ENCODE data around the gene CD44.

Gene CD44

GRCh38 chr11:35112056-35112845, 26.7 kb upstream of the CD44 start:
- DNase-seq (ENCODE audit: low read depth) = no peak

GRCh38 chr11:35112846-35113105, 26.2 kb upstream of the CD44 start:
- no peak for DNase-seq (ENCODE audit: low read depth)

DNA sequence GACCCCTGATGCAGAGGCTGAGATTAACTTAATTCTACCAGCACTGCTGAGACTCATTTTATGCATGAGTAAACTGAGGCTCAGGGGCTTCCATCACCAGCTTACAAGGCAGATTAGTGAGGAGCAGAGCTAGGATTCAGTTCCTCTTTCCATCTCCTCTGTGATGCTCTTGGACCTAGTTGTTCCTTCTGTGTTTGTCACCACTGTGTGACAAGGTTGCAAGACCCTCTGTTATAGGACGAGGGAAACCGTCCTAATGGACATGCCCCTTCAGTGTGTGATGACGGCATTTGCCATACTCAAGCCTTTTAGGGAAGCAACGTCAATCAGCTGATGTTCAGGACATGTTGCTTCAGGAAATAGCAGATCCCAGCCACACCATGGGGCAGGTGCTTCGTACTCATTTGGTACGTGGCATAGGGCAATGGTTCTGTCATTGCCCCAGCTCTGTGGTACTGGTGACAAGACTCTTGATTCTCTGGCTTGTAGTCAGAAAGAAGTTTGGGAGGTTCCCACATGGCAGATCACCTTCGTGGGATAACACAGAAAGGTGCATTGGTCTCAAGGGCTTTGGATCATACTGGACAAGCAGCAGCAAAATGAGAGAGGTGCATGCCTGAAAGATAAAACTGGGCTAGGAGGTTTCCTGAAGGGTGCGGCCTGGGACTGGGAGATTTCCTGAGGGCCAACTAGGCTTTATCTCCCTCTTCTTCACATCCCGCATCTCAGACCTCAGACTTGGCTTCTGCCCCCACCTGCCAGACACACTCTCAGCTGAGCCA, 23.9 kb upstream of the CD44 start:
- DNase-seq (ENCODE audit: low read depth) = no peak

DNA sequence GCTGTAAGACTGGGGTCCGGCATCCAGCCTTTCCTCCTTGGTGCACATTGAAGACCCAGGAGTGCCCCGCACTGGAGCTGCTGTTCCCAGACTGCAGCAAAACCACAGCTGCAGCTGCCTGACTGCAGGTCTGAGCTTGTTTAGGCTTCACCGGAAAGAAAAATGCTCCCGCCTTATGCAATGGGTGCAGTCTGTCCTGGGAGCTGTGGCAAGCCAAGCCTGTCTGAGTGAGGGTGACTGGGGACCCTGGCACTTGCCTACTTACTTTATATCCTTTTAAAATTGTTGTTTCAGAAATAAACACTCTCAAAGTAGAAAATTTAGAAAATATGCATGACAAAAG, 23.3 kb upstream of the CD44 start:
- DNase-seq (ENCODE audit: low read depth) = no peak

GRCh38 chr11:35116245-35116644, 22.7 kb upstream of the CD44 start:
- DNase-seq (ENCODE audit: low read depth) = no peak

GRCh38 chr11:35116762-35117640, 22.0 kb upstream of the CD44 start:
- DNase-seq (ENCODE audit: low read depth) = no peak

DNA sequence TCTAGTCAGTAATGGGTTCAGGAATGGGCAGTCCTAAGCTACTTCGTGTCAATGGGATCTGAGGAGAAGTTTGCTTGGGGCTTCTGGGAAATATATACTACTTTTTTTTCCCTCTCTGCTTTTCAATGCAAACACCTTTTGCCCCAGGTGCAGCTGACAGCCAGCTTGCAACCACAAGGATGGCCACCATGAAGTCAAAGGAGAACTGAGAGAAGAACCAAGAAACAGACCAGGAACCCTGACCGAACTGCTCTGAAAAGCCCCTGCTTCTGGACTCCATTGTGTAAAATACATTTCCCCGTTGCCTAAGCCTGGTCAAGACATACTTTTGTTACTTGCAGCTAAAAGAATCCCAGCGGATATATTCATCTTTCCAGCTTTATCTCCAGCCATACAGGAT, 20.1 kb upstream of the CD44 start:
- DNase-seq (ENCODE audit: low read depth) = no peak

GRCh38 chr11:35121326-35121865, 17.6 kb upstream of the CD44 start:
- DNase-seq (ENCODE audit: low read depth) = no peak

DNA sequence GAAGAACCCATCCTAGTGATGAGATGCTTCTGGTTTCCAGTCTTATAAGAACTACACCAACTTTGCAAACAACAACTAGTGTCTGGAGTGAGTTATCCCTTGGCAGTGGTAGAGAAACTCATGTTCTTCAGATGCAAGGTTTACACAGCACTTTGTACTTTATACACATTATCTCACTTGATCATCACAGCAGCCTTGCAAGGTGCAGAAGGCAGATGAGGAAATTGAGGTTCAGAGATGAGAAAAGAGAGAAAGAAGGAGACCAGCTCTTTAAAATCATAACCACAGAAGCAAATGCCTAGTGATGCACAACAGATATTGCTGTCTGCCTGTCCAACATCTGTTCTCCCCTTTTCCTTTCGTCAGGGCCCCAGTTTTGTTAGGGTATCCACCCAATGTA, 16.7 kb upstream of the CD44 start:
- DNase-seq (ENCODE audit: low read depth) = no peak

DNA sequence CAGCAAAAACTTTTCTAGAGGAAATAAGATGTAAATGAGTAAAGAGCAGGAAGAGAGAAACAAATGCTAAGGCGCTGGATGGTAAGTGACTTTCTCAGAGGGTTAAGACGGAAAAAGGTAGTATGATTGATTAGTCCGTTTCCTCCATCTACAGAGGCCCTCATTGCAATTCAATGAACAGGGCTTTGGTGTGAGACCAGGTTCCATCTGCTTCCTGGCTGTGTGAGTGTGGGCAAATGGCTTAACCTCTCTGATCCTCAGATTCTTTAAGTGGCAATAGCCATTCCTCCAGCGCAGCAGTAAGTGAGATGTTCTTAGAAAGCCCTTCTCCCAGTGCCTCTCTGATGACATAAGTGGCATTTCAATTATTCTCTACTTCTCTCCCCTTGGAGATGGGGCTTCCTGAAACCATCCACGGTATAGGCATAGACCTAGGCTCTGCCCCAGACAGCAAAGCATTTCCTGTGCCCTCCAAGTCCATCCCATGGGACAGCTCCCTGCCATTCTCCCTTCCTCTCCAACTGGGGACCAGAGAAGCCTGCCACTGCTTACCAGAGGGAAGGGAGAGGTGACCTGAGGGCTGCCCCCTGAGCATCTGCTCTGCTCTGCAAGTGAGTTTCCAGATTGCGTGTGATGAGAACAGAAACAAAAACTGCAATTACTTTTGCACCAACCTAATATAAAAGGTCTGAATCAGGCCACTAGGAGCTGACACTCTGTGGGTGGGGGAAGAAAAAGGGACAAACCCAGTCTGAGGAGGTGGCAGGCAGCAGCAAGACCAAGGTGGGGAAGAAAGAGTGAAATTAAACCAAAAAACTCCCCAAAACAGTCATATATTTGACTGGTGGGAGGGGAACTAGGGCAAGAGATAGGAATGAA, 12.7 kb upstream of the CD44 start:
- no peak for DNase-seq (ENCODE audit: low read depth)

- DNase-seq (ENCODE audit: low read depth) = no peak
Measured at GRCh38 chr11:35126879-35127581, 11.9 kb upstream of the CD44 start.

- DNase-seq (ENCODE audit: low read depth) = no peak
Measured at GRCh38 chr11:35127619-35128018, 11.4 kb upstream of the CD44 start.

GRCh38 chr11:35131094-35131493, 7.9 kb upstream of the CD44 start:
- no peak for DNase-seq (ENCODE audit: low read depth)

DNA sequence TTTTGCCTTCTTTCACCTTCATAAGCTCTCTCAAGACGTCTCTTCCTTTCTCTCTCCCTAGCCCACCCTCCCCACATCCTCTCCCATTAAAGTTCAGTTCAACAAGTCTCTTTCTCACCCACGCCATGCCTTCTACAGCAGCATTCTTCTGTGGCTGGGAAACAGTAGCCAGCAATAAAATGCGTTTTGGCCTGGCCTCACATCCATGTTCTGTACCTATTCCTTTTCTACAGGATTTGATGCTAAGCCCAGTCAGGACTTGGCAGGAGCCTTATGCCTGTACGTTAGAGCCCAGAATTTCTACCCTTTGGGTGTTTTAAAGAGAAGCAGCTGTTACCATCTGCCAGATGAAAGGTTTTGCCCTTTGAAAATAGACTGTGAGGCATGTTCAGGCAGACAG, 7.1 kb upstream of the CD44 start:
- no peak for DNase-seq (ENCODE audit: low read depth)

GRCh38 chr11:35133656-35134055, 5.3 kb upstream of the CD44 start:
- DNase-seq (ENCODE audit: low read depth) = no peak

- no peak for DNase-seq (ENCODE audit: low read depth)
Measured at GRCh38 chr11:35134403-35135148, 4.4 kb upstream of the CD44 start.

- DNase-seq (ENCODE audit: low read depth) = no peak
Measured at GRCh38 chr11:35135222-35135621, 3.7 kb upstream of the CD44 start.

GRCh38 chr11:35136311-35136710, 2.7 kb upstream of the CD44 start:
- DNase-seq (ENCODE audit: low read depth) = no peak

GRCh38 chr11:35138058-35138457, 913 bp upstream of the CD44 start:
- no peak for DNase-seq (ENCODE audit: low read depth)

GRCh38 chr11:35138606-35138942, 397 bp upstream of the CD44 start:
- no peak for DNase-seq (ENCODE audit: low read depth)
